Fibroblast of mammary gland (primary cell): ENCODE measurements around the gene TEAD1.

Source experiments
- DNase-seq: peaks from one replicate; pipeline ENCODE4 v3.0.0-alpha.2; 2010; ENCODE audit warnings: low read depth
- H3K4me3 ChIP-seq: 2 replicates; pipeline ENCODE4 v1.5.1; 2011; ENCODE audit warnings: low read depth, mild to moderate bottlenecking, low read length, moderate library complexity; ENCODE audit not compliant: control insufficient read depth
- CTCF ChIP-seq: conservative IDR thresholded peaks from 2 replicates; pipeline ENCODE4 v1.5.1; 2011; ENCODE audit warnings: low read depth, low read length, inconsistent platforms; ENCODE audit not compliant: control insufficient read depth, insufficient read depth

The TEAD1 gene

GRCh38 chr11:12701811-12702592 lies 27.8 kb downstream of the TEAD1 start:
- TF ChIP-seq CTCF: no peak
- H3K4me3 ChIP-seq: no peak overlapping the region
- DNase-seq: no peak

DNA sequence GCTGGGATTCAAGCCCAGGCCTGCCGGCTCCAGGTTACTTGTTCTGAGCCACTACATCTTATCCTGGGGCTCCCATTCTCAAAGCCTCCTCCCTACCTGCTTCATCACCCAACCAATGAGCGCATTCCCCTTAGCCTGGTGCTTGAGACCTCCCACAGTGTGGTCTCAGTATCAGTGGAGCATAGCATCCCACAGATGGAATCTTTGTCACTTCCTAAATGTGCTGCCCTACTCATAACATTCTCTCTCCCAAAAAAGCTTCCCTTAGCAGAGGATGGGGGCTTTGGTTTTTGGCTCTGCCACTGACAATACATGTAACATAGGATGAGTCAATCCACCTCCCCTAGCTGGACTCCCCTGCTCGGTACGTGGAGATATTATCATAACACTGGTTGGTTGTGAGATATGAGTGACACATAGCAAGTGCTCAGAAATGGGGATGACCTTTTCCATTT lies 28.8 kb downstream of the TEAD1 start:
- no peak for DNase-seq
- no peak for TF ChIP-seq CTCF
- H3K4me3 ChIP-seq: no peak overlapping the region

- DNase-seq: no peak
- no peak for TF ChIP-seq CTCF
Observed at GRCh38 chr11:12704049-12704448, 29.8 kb downstream of the TEAD1 start.

GRCh38 chr11:12705874-12706273 lies 31.7 kb downstream of the TEAD1 start:
- peak; percentile 66 for DNase-seq
- TF ChIP-seq CTCF: no peak
- H3K4me3 ChIP-seq: no peak overlapping the region

More at GRCh38 chr11:12704049-12704448, 29.8 kb downstream of the TEAD1 start:
- H3K4me3 ChIP-seq: no peak overlapping the region

DNA sequence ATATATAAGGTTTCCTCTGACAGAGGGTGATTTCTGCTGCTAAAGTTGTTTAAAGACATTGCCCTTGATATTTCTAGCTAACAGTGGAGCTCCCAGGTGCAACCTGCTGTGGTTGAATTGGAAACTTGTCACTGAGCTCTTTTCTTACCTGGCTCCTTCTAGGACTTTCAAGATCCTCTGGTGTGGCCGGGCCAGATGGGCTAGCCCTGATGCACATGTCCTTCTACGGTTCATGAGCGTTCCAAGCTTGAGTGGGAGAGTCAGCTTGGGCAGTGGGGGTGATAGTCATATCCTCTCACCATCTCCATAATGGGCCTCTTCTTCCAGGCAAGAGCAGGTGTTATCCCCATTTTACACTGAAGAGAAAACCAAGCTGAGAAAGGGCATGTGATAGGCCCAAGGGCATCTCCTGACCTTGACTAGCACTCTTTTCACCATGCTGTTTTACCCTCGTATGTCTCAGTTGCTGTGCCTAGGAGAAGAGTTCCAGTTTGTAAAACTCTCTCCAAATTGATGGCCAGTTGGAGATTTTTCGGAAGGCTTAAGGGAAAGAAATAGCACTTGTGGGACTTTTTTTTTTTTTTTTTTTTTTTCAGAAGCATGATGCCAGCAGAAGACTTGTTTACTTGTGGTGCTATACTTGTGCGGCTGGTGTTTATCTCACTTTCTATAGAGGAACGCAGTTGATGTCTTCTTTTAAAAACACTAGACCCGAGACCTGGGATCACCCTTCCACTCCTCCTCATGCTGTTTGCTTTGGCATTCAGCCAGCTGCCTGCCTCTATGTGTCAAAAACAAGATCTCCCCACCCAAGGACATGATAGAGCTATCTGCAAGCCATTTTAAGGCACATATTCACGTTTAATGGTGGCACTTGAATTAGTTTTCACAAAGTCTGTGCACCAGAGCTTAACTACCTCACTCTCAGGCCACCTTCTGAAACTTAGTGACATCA lies 32.6 kb downstream of the TEAD1 start:
- peak; percentile 54 for DNase-seq
- TF ChIP-seq CTCF: no peak
- no peak overlapping the region for H3K4me3 ChIP-seq

- no peak for DNase-seq
- no peak for TF ChIP-seq CTCF
- no peak overlapping the region for H3K4me3 ChIP-seq
Observed at GRCh38 chr11:12707500-12707880, 33.3 kb downstream of the TEAD1 start.
